HG03457 (cell line): ENCODE measurements around the gene PAPLN.

Source experiments
- ATAC-seq: cut with Tn5 transposase; IDR thresholded peaks from one replicate; pipeline ENCODE4 v1.9.1; 2021; ENCODE audit warnings: moderate number of reproducible peaks; ENCODE audit not compliant: unreplicated experiment

The PAPLN gene

GRCh38 chr14:73243748-73244147, 6.4 kb downstream of the PAPLN start:
- no peak for ATAC-seq

GRCh38 chr14:73244541-73245290, 7.4 kb downstream of the PAPLN start:
- ATAC-seq = no peak

GRCh38 chr14:73245480-73246325, 8.4 kb downstream of the PAPLN start:
- no peak for ATAC-seq

GRCh38 chr14:73246387-73247150, 9.3 kb downstream of the PAPLN start:
- ATAC-seq = no peak

GRCh38 chr14:73248108-73248868, 11.0 kb downstream of the PAPLN start:
- no peak for ATAC-seq

GRCh38 chr14:73249108-73249507, 11.8 kb downstream of the PAPLN start:
- no peak for ATAC-seq

GRCh38 chr14:73249564-73250316, 12.4 kb downstream of the PAPLN start:
- no peak for ATAC-seq

GRCh38 chr14:73250317-73250713, 13.0 kb downstream of the PAPLN start:
- no peak for ATAC-seq

GRCh38 chr14:73250781-73251500, 13.6 kb downstream of the PAPLN start:
- no peak for ATAC-seq

- ATAC-seq = no peak
Measured at GRCh38 chr14:73251516-73252215, 14.4 kb downstream of the PAPLN start.

GRCh38 chr14:73252491-73253322, 15.4 kb downstream of the PAPLN start:
- ATAC-seq = no peak

GRCh38 chr14:73253323-73253610, 16.0 kb downstream of the PAPLN start:
- ATAC-seq = no peak

- no peak for ATAC-seq
Measured at GRCh38 chr14:73253721-73254120, 16.4 kb downstream of the PAPLN start.

- no peak for ATAC-seq
Measured at GRCh38 chr14:73254247-73255004, 17.1 kb downstream of the PAPLN start.

GRCh38 chr14:73255005-73255400, 17.7 kb downstream of the PAPLN start:
- ATAC-seq = no peak

- ATAC-seq = no peak
Measured at GRCh38 chr14:73255693-73256225, 18.5 kb downstream of the PAPLN start.

- no peak for ATAC-seq
Measured at GRCh38 chr14:73258076-73258475, 20.8 kb downstream of the PAPLN start.
